WTC11 (cell line): ENCODE data around the gene ZFPL1. TPM values are rescaled to one million over a fixed set of nuclear protein-coding genes. Genes with fewer than 3 reads are reported as not detected.
A peak's percentile ranks its signal among the peaks of the same experiment; 100 is the strongest.

Experiments
- ATAC-seq: fragments of 200-7000 bp; cut with Tn5 transposase; 2 replicates; pipeline ENCODE4 v1.10.0; 2021; ENCODE audit warnings: mild to moderate bottlenecking, moderate library complexity
- CTCF ChIA-PET: fragments of 300-600 bp; sonication (Branson Sonifier 250); formaldehyde crosslinking; loops from one replicate; lab custom pipeline; 2021; ENCODE audit warnings: antibody characterized with exemption; lab: Charles Lee
- POLR2A ChIA-PET: fragments of 350-600 bp; sonication (Branson Sonifier 250); formaldehyde crosslinking; loops from one replicate; lab custom pipeline; 2021; ENCODE audit warnings: antibody characterized with exemption; lab: Charles Lee
- DNase-seq: peaks from one replicate; pipeline ENCODE4 v3.0.0; 2021; ENCODE audit warnings: low spot score
- H3K27ac Mint-ChIP-seq: 2 replicates; pipeline ENCODE4 v1.8.0; 2021; ENCODE audit warnings: mixed read lengths
- H3K27me3 Mint-ChIP-seq: 2 replicates; pipeline ENCODE4 v1.8.0; 2021; ENCODE audit warnings: low read depth, mild to moderate bottlenecking, moderate library complexity, mixed read lengths
- H3K36me3 Mint-ChIP-seq: 2 replicates; pipeline ENCODE4 v1.8.0; 2021; ENCODE audit warnings: mixed read lengths
- H3K4me1 Mint-ChIP-seq: 2 replicates; pipeline ENCODE4 v1.8.0; 2022; ENCODE audit warnings: mixed read lengths
- H3K4me3 Mint-ChIP-seq: 2 replicates; pipeline ENCODE4 v1.8.0; 2021; ENCODE audit warnings: mild to moderate bottlenecking, moderate library complexity, mixed read lengths
- H3K9me3 Mint-ChIP-seq: 2 replicates; pipeline ENCODE4 v1.8.0; 2021; ENCODE audit warnings: mixed read lengths
- ATF1 ChIP-seq: sonication (generic); formaldehyde crosslinking; IDR thresholded peaks from 2 replicates; pipeline ENCODE4 v1.8.1; 2023; ENCODE audit warnings: mild to moderate bottlenecking, moderate library complexity, missing genetic modification reagents
- ATF2 ChIP-seq: sonication (generic); formaldehyde crosslinking; IDR thresholded peaks from 2 replicates; pipeline ENCODE4 v1.8.1; 2022; ENCODE audit warnings: low read depth, missing genetic modification reagents, borderline replicate concordance
- ATF3 ChIP-seq: sonication (generic); formaldehyde crosslinking; conservative IDR thresholded peaks from 2 replicates; pipeline ENCODE4 v1.8.1; 2022; ENCODE audit warnings: mild to moderate bottlenecking, missing genetic modification reagents
- ATF6 ChIP-seq: sonication (generic); formaldehyde crosslinking; IDR thresholded peaks from 2 replicates; pipeline ENCODE4 v1.8.1; 2023; ENCODE audit warnings: mild to moderate bottlenecking, missing genetic modification reagents
- CREB1 ChIP-seq: sonication (generic); formaldehyde crosslinking; IDR thresholded peaks from 2 replicates; pipeline ENCODE4 v1.8.0; 2023; ENCODE audit warnings: mild to moderate bottlenecking, missing genetic modification reagents
- CREM ChIP-seq: sonication (generic); formaldehyde crosslinking; IDR thresholded peaks from 2 replicates; pipeline ENCODE4 v1.8.1; 2022; ENCODE audit warnings: mild to moderate bottlenecking, missing genetic modification reagents, moderate library complexity
- E2F1 ChIP-seq: sonication (generic); formaldehyde crosslinking; IDR thresholded peaks from 2 replicates; pipeline ENCODE4 v1.8.0; 2022; ENCODE audit warnings: mild to moderate bottlenecking, missing genetic modification reagents
- ELF4 ChIP-seq: sonication (generic); formaldehyde crosslinking; IDR thresholded peaks from 2 replicates; pipeline ENCODE4 v1.8.1; 2022; ENCODE audit warnings: low read depth, mild to moderate bottlenecking, moderate library complexity, missing genetic modification reagents
- ESRRA ChIP-seq: sonication (generic); formaldehyde crosslinking; IDR thresholded peaks from 2 replicates; pipeline ENCODE4 v1.8.1; 2022; ENCODE audit warnings: mild to moderate bottlenecking, missing genetic modification reagents, borderline replicate concordance
- ETV6 ChIP-seq: sonication (generic); formaldehyde crosslinking; IDR thresholded peaks from 2 replicates; pipeline ENCODE4 v1.8.1; 2022; ENCODE audit warnings: mild to moderate bottlenecking, missing genetic modification reagents
- FOXK1 ChIP-seq: sonication (generic); formaldehyde crosslinking; IDR thresholded peaks from 2 replicates; pipeline ENCODE4 v1.8.0; 2022; ENCODE audit warnings: mild to moderate bottlenecking, moderate library complexity, missing genetic modification reagents
- HMGA2 ChIP-seq: fragments of 250-450 bp; sonication (Bioruptor Pico); IDR thresholded peaks from 2 replicates; pipeline ENCODE4 v1.4.0; 2021; ENCODE audit warnings: mild to moderate bottlenecking, moderate library complexity
- KAT7 ChIP-seq: sonication (generic); formaldehyde crosslinking; IDR thresholded peaks from 2 replicates; pipeline ENCODE4 v1.8.1; 2023; ENCODE audit warnings: missing genetic modification reagents, mild to moderate bottlenecking, borderline replicate concordance
- MYBL2 ChIP-seq: sonication (generic); formaldehyde crosslinking; IDR thresholded peaks from 2 replicates; pipeline ENCODE4 v1.8.1; 2023; ENCODE audit warnings: mild to moderate bottlenecking, moderate library complexity, missing genetic modification reagents
- NR2C2 ChIP-seq: sonication (generic); formaldehyde crosslinking; IDR thresholded peaks from 2 replicates; pipeline ENCODE4 v1.8.0; 2022; ENCODE audit warnings: mild to moderate bottlenecking, missing genetic modification reagents
- PRDM15 ChIP-seq: sonication (generic); formaldehyde crosslinking; IDR thresholded peaks from 2 replicates; pipeline ENCODE4 v1.8.0; 2022; ENCODE audit warnings: missing genetic modification reagents
- SMAD3 ChIP-seq: sonication (generic); formaldehyde crosslinking; IDR thresholded peaks from 2 replicates; pipeline ENCODE4 v1.8.0; 2022; ENCODE audit warnings: missing genetic modification reagents, mild to moderate bottlenecking, borderline replicate concordance
- USF1 ChIP-seq: sonication (generic); formaldehyde crosslinking; IDR thresholded peaks from 2 replicates; pipeline ENCODE4 v1.8.0; 2022; ENCODE audit warnings: mild to moderate bottlenecking, missing genetic modification reagents
- USF2 ChIP-seq: sonication (generic); formaldehyde crosslinking; IDR thresholded peaks from 2 replicates; pipeline ENCODE4 v1.8.1; 2023; ENCODE audit warnings: mild to moderate bottlenecking, missing genetic modification reagents, moderate library complexity
- total RNA-seq: library from RNA; stranded (reverse); gene quantifications from 3 replicates; pipeline ENCODE4 v1.2.3, GENCODE V29; 2021

The ZFPL1 gene
- total RNA-seq, 1 experiment from 2014 or later, result 33.8 TPM

GRCh38 chr11:65121447-65121864, 37.4 kb downstream of the ZFPL1 start:
- Mint-ChIP-seq H3K9me3 (no peaks in the 10 kb centered on the region), H3K36me3 (peaks cover 50% of the 10 kb centered on the region), H3K4me1 (peaks cover 17% of the 10 kb centered on the region), H3K4me3 (peak overlapping the region; percentile 99), H3K27me3 (no peaks in the 10 kb centered on the region), H3K27ac (peak overlapping the region; percentile 100)
- DNase-seq (no peak), ATAC-seq (no peak)
- CTCF ChIA-PET, result interaction anchor here (0.9 to 5.7 kb wide), 12 partner anchors 9 to 334 kb away, joined by 3 to 56 read pairs (median 6); partner anchors contain the start of genes ARL2, BATF2, CAPN1 and CDC42EP2
- TF ChIP-seq ATF3 (CRISPR knock-in tag) (0 out of 2 replicates have a peak, but pooled peaks have one; percentile 31), NR2C2 (CRISPR knock-in tag) (0 out of 2 replicates have a peak, but pooled peaks have one; percentile 10), ATF6 (CRISPR knock-in tag) (no peak), PRDM15 (CRISPR knock-in tag) (0 out of 2 replicates have a peak, but pooled peaks have one; percentile 16)
- POLR2A ChIA-PET, result interaction anchor here (0.5 to 2.4 kb wide), 9 partner anchors 9 to 381 kb away, joined by 3 to 19 read pairs (median 4); partner anchors contain the start of genes ARL2, CAPN1, SYVN1 and TM7SF2

GRCh38 chr11:65121865-65122696, 38.1 kb downstream of the ZFPL1 start, which contains the start of the genes FAU and MRPL49:
Gene FAU, minus strand, starts transcription at chr11:65122134. Its CDS starts 321 bp downstream, at chr11:65121813.
Gene MRPL49, plus strand, starts transcription at chr11:65122321. Its CDS starts 26 bp downstream, at chr11:65122347.
- H3K9me3 Mint-ChIP-seq, result no peaks in the 10 kb centered on the region
- H3K4me3 Mint-ChIP-seq, result peak within 1 kb of the TSS; percentile 99
- CTCF ChIA-PET, result interaction anchor here (0.6 to 5.7 kb wide), 14 partner anchors 8 to 334 kb away, joined by 3 to 56 read pairs (median 4); partner anchors contain the start of genes ARL2, BATF2, CAPN1 and CDC42EP2
- H3K4me1 Mint-ChIP-seq, result peaks cover 17% of the 10 kb centered on the region
- ATAC-seq (peak; percentile 86), DNase-seq (peak; percentile 99)
- H3K27ac Mint-ChIP-seq, result peak within 1 kb of the TSS; percentile 100
- H3K36me3 Mint-ChIP-seq, result peaks cover 56% of the 10 kb centered on the region
- POLR2A ChIA-PET, result interaction anchor here (0.5 to 2.4 kb wide), 11 partner anchors 10 to 380 kb away, joined by 3 to 19 read pairs (median 3); partner anchors contain the start of genes ARL2, CAPN1, SAC3D1 and SYVN1
- no peaks in the 10 kb centered on the region for H3K27me3 Mint-ChIP-seq
- TF ChIP-seq ATF2 (CRISPR knock-in tag) (no peak), SMAD3 (CRISPR knock-in tag) (peak; percentile 85; the same call in 1 of the 2 replicates), MYBL2 (CRISPR knock-in tag) (no peak; the same call in 1 of the 2 replicates), E2F1 (CRISPR knock-in tag) (0 out of 2 replicates have a peak, but pooled peaks have one; percentile 15), ATF1 (CRISPR knock-in tag) (peak; percentile 61; the same call in 1 of the 2 replicates), ELF4 (CRISPR knock-in tag) (no peak), FOXK1 (peak; percentile 97), CREM (CRISPR knock-in tag) (peak; percentile 98), USF2 (CRISPR knock-in tag) (no peak), USF1 (CRISPR knock-in tag) (peak; percentile 36; the same call in 1 of the 2 replicates), KAT7 (CRISPR knock-in tag) (no peak), CREB1 (CRISPR knock-in tag) (0 out of 2 replicates have a peak, but pooled peaks have one; percentile 31), HMGA2 (CRISPR knock-in tag) (no peak), ETV6 (CRISPR knock-in tag) (peak; percentile 82; the same call in 1 of the 2 replicates), ESRRA (CRISPR knock-in tag) (0 out of 2 replicates have a peak, but pooled peaks have one; percentile 5)
